ENCODE data around the gene CCDC188.

The CCDC188 gene

GRCh38 chr22:20150381-20151275, at the start of gene CCDC188:
CCDC188 (minus strand) TSS chr22:20151055; CDS start chr22:20150986, 69 bp downstream.
- DNase-seq (ENCODE audit: extremely low read depth in 1 of 2, low read depth in 1 of 2) = no peak

GRCh38 chr22:20199906-20200305, 49.1 kb upstream of the CCDC188 start:
- no peak for DNase-seq (ENCODE audit: extremely low read depth in 1 of 2, low read depth in 1 of 2)

- no peak for DNase-seq (ENCODE audit: extremely low read depth in 1 of 2, low read depth in 1 of 2)
Observed at GRCh38 chr22:20199413-20199842, 48.6 kb upstream of the CCDC188 start.

GRCh38 chr22:20198557-20199319, 47.9 kb upstream of the CCDC188 start:
- no peak for DNase-seq (ENCODE audit: extremely low read depth in 1 of 2, low read depth in 1 of 2)

GRCh38 chr22:20197407-20198030, 46.7 kb upstream of the CCDC188 start:
- DNase-seq (ENCODE audit: extremely low read depth in 1 of 2, low read depth in 1 of 2) = no peak

- DNase-seq (ENCODE audit: extremely low read depth in 1 of 2, low read depth in 1 of 2) = no peak
Observed at GRCh38 chr22:20196094-20196842, 45.4 kb upstream of the CCDC188 start.

GRCh38 chr22:20194681-20195593, 44.1 kb upstream of the CCDC188 start:
- no peak for DNase-seq (ENCODE audit: extremely low read depth in 1 of 2, low read depth in 1 of 2)

GRCh38 chr22:20193761-20194494, 43.1 kb upstream of the CCDC188 start:
- DNase-seq (ENCODE audit: extremely low read depth in 1 of 2, low read depth in 1 of 2) = no peak

GRCh38 chr22:20192972-20193760, 42.3 kb upstream of the CCDC188 start:
- DNase-seq (ENCODE audit: extremely low read depth in 1 of 2, low read depth in 1 of 2) = no peak

GRCh38 chr22:20192293-20192971, 41.6 kb upstream of the CCDC188 start:
- DNase-seq (ENCODE audit: extremely low read depth in 1 of 2, low read depth in 1 of 2) = no peak

GRCh38 chr22:20191803-20192202, 40.9 kb upstream of the CCDC188 start:
- no peak for DNase-seq (ENCODE audit: extremely low read depth in 1 of 2, low read depth in 1 of 2)

GRCh38 chr22:20191000-20191515, 40.2 kb upstream of the CCDC188 start:
- no peak for DNase-seq (ENCODE audit: extremely low read depth in 1 of 2, low read depth in 1 of 2)

- no peak for DNase-seq (ENCODE audit: extremely low read depth in 1 of 2, low read depth in 1 of 2)
Observed at GRCh38 chr22:20188567-20188877, 37.7 kb upstream of the CCDC188 start.

GRCh38 chr22:20187777-20188566, 37.1 kb upstream of the CCDC188 start:
- DNase-seq (ENCODE audit: extremely low read depth in 1 of 2, low read depth in 1 of 2) = no peak

- no peak for DNase-seq (ENCODE audit: extremely low read depth in 1 of 2, low read depth in 1 of 2)
Observed at GRCh38 chr22:20186871-20187546, 36.2 kb upstream of the CCDC188 start.

- DNase-seq (ENCODE audit: extremely low read depth in 1 of 2, low read depth in 1 of 2) = no peak
Observed at GRCh38 chr22:20186183-20186870, 35.5 kb upstream of the CCDC188 start.

Data from activated CD8-positive, alpha-beta memory T cell treated with anti-CD3 and anti-CD28 coated beads for 1 hour (primary cell).